Uterus (tissue), 2 donors: ENCODE results near the gene CEP89.

Experiments
- CTCF ChIP-seq, 4 experiments: fragments of 200-600 bp in 2 of 4; fragments of 450-650 bp in 2 of 4; sonication (generic) in 2 of 4; IDR thresholded peaks; one replicate each; pipeline ENCODE4 v1.5.1; 2016 to 2019; ENCODE audit warnings: antibody characterized with exemption in 4 of 4, mild to moderate bottlenecking in 2 of 4, moderate library complexity in 1 of 4
- POLR2A ChIP-seq, 2 donors: fragments of 450-650 bp; IDR thresholded peaks; one replicate each; pipeline ENCODE4 v1.6.1; 2016; ENCODE audit warnings: antibody characterized with exemption in 2 of 2, mild to moderate bottlenecking in 1 of 2, moderate library complexity in 1 of 2

GRCh38 chr19:32902448-32902847, 69.3 kb downstream of the CEP89 start:
- TF ChIP-seq POLR2A (IDR thresholded peaks at IDR 0.05) (no peak), CTCF (IDR thresholded peaks at IDR 0.05) (no peak)
